ENCODE data around the gene CBX8. TPM values are rescaled to one million over a fixed set of nuclear protein-coding genes. Genes with fewer than 3 reads are reported as not detected.
A peak's percentile ranks its signal among the peaks of the same experiment; 100 is the strongest.

CBX8 gene
- total and polyA plus RNA-seq, 2 of the 13 experiments (the other 11 are each of a cell fraction or from before 2014, with no cell fraction given): 0.34 to 12.6 TPM

- TF ChIP-seq AHDC1 (CRISPR knock-in tag; IDR thresholded peaks at IDR 0.05; ENCODE audit: borderline replicate concordance) (0 out of 2 replicates have a peak, but pooled peaks have one; percentile 24), GZF1 (CRISPR knock-in tag; IDR thresholded peaks at IDR 0.05) (peak; percentile 100), TSC22D2 (CRISPR knock-in tag; IDR thresholded peaks at IDR 0.05; ENCODE audit: borderline replicate concordance) (peak; percentile 87), ZNF446 (CRISPR knock-in tag; IDR thresholded peaks at IDR 0.05) (peak; percentile 99), ZNF720 (CRISPR knock-in tag; IDR thresholded peaks at IDR 0.05) (no peak), ZBTB33 (CRISPR knock-in tag; IDR thresholded peaks at IDR 0.05) (peak; percentile 51; the same call in 1 of the 2 replicates), ELF4 (CRISPR knock-in tag; IDR thresholded peaks at IDR 0.05; ENCODE audit: borderline replicate concordance) (no peak), ISX (CRISPR knock-in tag; conservative IDR thresholded peaks at IDR 0.05) (no peak; the same call in 1 of the 2 replicates), NCOA1 (CRISPR knock-in tag; IDR thresholded peaks at IDR 0.05) (peak; percentile 68; the same call in 1 of the 2 replicates), TFDP2 (CRISPR knock-in tag; IDR thresholded peaks at IDR 0.05) (peak; percentile 90), JUN (CRISPR knock-in tag; IDR thresholded peaks at IDR 0.05) (peak; percentile 62; the same call in 1 of the 2 replicates), ZNF749 (CRISPR knock-in tag; IDR thresholded peaks at IDR 0.05; ENCODE audit: borderline replicate concordance) (0 out of 2 replicates have a peak, but pooled peaks have one; percentile 57), ZNF367 (CRISPR knock-in tag; IDR thresholded peaks at IDR 0.05; ENCODE audit: borderline replicate concordance) (peak; percentile 54; the same call in 1 of the 2 replicates), ZNF703 (CRISPR knock-in tag; IDR thresholded peaks at IDR 0.05; ENCODE audit: borderline replicate concordance) (peak; percentile 90; the same call in 1 of the 2 replicates), ZBTB7B (CRISPR knock-in tag; IDR thresholded peaks at IDR 0.05) (peak; percentile 57), ZSCAN29 (CRISPR knock-in tag; conservative IDR thresholded peaks at IDR 0.05) (0 out of 2 replicates have a peak, but pooled peaks have one; percentile 32), ZSCAN9 (CRISPR knock-in tag; IDR thresholded peaks at IDR 0.05; ENCODE audit: borderline replicate concordance) (peak; percentile 80), ZGPAT (CRISPR knock-in tag; IDR thresholded peaks at IDR 0.05) (peak; percentile 88)
These were observed 7.3 kb upstream of the CBX8 start (continued) for GRCh38 chr17:79803997-79804855.

Data from HepG2 (cell line).